CD1c-positive myeloid dendritic cell (primary cell): ENCODE measurements around the gene RORC.
A peak's percentile ranks its signal among the peaks of the same experiment; 100 is the strongest.
"Not testable (repeated sequence)": the region's sequence is repeated elsewhere in the genome, so short reads cannot be mapped to it uniquely, and the experiment has no call there.

Experiments used
- DNase-seq: peaks from one replicate; pipeline ENCODE4 v3.0.0-alpha.2; 2016; ENCODE audit errors: extremely low spot score

The RORC gene

GRCh38 chr1:151805066-151805820, 26.4 kb downstream of the RORC start, which contains the start of gene LINGO4:
Gene LINGO4, minus strand, starts transcription at chr1:151805419. Its CDS starts 2,715 bp downstream, at chr1:151802704.
- DNase-seq, result no peak

- no peak for DNase-seq
Measured at GRCh38 chr1:151803915-151804314, 27.7 kb downstream of the RORC start.

- DNase-seq, result no peak
Measured at GRCh38 chr1:151803164-151803563, 28.4 kb downstream of the RORC start.

GRCh38 chr1:151802372-151802771, 29.2 kb downstream of the RORC start:
- DNase-seq, result no peak

GRCh38 chr1:151801846-151802245, 29.8 kb downstream of the RORC start:
- no peak for DNase-seq

- DNase-seq, result no peak
Measured at GRCh38 chr1:151801310-151801820, 30.2 kb downstream of the RORC start.

- no peak for DNase-seq
Measured at GRCh38 chr1:151800830-151801229, 30.8 kb downstream of the RORC start.

GRCh38 chr1:151799179-151800022, 32.2 kb downstream of the RORC start:
- DNase-seq, result no peak

- no peak for DNase-seq
Measured at GRCh38 chr1:151798571-151798970, 33.0 kb downstream of the RORC start.

- DNase-seq, result no peak
Measured at GRCh38 chr1:151790940-151791651, 40.5 kb downstream of the RORC start.

- peak; percentile 98 for DNase-seq
Measured at GRCh38 chr1:151790071-151790939, 41.3 kb downstream of the RORC start, which contains the start of gene TDRKH. Gene TDRKH, minus strand, starts transcription at chr1:151790500. Its CDS starts 7,478 bp downstream, at chr1:151783022.

- no peak for DNase-seq
Measured at GRCh38 chr1:151787689-151788088, 43.9 kb downstream of the RORC start.

GRCh38 chr1:151783796-151784195, 47.8 kb downstream of the RORC start:
- DNase-seq, result peak; percentile 47

- DNase-seq, result no peak
Measured at GRCh38 chr1:151782741-151783140, 48.9 kb downstream of the RORC start.

- DNase-seq, result not testable (repeated sequence)
Measured at GRCh38 chr1:151782026-151782425, 49.6 kb downstream of the RORC start.

GRCh38 chr1:151780736-151781135, 50.9 kb downstream of the RORC start:
- peak; percentile 69 for DNase-seq

- DNase-seq, result no peak
Measured at GRCh38 chr1:151779852-151780251, 51.8 kb downstream of the RORC start.

- DNase-seq, result no peak
Measured at GRCh38 chr1:151777317-151777716, 54.3 kb downstream of the RORC start.

- no peak for DNase-seq
Measured at GRCh38 chr1:151776665-151777062, 54.9 kb downstream of the RORC start.

GRCh38 chr1:151775894-151776664, 55.5 kb downstream of the RORC start:
- no peak for DNase-seq
